ENCODE measurements around the gene RFNG.

The RFNG gene

GRCh38 chr17:82089723-82090548, 38.3 kb upstream of the RFNG start:
- no peak for DNase-seq

- no peak for DNase-seq
These were observed 37.5 kb upstream of the RFNG start for GRCh38 chr17:82088838-82089722.

GRCh38 chr17:82087961-82088837, 36.6 kb upstream of the RFNG start:
- DNase-seq = no peak

- DNase-seq = no peak
These were observed 35.6 kb upstream of the RFNG start for GRCh38 chr17:82086941-82087906.

DNA sequence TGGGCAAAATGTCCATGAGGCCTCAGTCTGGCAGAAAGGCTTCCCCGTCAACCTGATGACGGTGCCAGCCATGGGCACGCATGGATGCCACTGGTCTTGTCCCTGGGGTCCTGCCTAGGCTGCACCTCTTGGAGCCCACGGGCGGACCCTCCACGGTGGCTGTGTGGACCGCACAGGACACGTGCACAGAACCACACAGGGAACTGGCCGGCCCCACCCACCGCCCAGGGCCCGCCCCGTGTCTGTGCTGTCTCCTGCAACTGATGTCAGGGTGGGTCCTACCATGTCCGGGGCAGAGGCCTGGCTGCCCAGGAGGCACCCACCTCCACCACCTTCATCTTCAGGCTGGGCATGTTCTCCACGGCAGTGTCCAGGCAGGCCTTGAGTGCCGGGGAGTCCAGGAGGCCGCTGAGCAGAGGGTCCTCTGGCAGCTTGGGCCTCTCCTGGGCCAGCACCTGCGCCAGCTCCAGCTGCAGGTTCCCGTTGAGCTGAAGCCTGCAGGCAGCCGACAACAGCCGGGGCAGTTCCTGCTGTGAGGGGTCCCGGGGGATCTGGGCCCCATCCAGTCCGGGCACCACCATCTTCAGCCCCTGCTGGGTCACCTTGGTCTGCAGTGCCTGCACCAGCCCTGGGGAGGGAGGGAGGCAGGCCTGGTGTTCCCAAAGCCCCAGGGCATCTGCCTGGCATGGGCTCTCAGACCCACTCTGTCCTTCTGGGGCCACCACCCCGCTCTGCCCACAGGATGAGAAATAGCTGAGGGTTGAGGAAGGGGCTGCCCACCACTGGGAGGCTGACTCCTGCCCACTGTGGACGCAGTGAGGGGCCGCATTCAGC, 34.5 kb upstream of the RFNG start:
- DNase-seq = no peak

- DNase-seq = no peak
These were observed 33.6 kb upstream of the RFNG start for GRCh38 chr17:82085031-82085861.

DNA sequence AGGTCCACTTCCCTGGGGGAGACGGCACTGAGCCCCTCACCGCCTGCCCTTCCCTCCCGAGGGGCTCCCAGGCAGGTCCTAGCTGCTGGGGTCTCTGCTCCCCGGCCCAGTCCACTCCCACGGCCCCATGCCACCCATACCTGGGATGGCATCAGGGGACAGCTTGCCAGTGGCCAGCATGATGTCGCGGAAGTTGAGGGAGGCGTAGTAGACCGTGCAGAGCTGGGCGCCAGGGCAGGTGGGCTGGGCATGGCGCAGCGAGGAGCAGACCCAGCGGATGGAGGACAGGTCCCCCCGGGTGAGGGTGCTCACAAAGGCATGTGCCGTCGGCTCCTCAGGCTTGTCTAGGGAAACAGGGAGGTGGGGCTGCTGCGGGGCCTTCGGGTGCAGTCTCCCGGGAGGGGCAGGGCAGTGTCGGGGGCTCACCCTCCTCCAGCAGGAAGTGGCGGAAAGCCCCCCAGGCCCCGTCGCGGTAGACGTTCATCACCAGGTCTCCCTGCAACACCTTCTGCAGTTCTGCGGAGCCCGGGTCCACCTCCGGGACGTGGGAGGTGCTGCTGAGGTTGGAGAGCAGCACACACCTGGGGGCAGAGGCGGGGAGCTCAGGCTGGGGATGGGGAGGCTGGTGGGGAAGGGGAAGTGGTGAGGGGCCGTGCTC, 32.9 kb upstream of the RFNG start:
- no peak for DNase-seq

GRCh38 chr17:82083533-82084359, 32.1 kb upstream of the RFNG start:
- no peak for DNase-seq

DNA sequence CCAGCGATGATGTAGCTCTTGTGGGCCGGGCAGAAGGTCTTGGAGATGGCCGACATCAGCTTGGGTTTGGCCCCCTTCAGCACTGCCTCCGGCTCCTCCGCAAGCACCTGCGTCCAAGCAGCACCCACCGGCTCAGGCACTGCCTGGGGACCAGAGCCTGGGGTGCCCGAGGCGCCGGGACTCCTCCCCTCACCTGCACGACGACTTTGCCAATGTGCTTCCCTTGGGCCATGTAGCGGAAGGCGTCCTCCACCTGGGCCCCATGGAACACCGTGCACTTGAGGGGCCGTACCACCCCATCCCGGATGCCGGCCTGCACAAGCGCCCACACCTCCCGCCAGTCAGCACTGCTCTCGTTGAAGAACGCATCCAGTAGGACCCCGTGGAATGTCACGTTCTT, 31.4 kb upstream of the RFNG start:
- DNase-seq = no peak

GRCh38 chr17:82082456-82082855, 30.8 kb upstream of the RFNG start:
- no peak for DNase-seq

GRCh38 chr17:82081966-82082365, 30.4 kb upstream of the RFNG start:
- no peak for DNase-seq

DNA sequence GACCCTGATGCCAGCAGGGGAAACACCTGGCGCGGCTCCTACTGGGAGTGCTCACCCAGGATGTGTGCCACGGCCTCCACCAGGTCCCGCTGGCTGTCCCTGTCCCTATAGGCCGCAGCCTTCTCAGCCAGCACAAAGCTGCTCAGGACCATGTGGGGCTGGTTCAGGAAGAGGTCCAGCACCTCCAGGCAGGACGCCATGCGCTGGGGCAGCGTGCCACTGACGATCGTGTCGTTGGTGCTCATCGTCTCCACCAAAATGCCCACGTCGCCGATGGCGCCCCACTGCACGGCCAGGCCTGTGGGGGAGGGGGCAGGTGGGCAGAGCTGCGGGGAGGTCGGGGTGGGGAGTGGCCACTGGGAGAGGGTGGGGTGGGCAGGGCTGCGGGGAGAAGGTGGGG, 29.9 kb upstream of the RFNG start:
- DNase-seq = no peak

DNA sequence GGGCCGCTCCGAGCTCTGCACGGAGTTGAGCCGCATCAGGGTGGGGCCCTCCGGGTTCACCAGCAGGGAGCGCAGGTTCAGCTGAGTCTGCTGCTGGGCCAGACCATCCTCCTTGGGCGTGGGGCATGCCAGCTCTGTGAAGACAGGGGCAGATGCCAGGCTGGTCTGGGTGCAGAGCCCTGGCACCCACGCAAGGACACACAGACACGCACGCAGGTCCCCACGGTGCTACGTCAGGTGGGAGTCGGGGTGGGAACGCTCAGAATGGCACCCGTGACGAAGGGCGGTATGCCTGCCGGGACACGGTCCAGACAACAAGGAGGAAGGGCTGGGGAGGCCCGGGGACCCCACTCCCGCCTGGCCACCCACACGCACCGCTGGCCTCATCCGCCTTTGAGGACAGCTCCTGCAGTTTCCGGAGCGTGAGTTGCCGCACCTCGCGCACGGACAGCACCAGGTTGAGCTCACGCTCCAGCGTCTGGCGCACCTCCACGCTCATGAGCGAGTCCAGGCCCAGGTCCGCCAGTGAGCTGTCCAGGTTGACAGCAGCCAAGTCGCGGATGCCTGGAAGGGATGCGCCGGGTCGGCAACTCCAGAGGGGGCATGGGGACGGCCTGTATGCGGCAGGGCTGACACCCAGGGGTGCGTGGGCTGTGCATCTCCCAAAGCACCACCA, 29.3 kb upstream of the RFNG start:
- DNase-seq = no peak

- DNase-seq = no peak
These were observed 28.6 kb upstream of the RFNG start for GRCh38 chr17:82080048-82080788.

DNA sequence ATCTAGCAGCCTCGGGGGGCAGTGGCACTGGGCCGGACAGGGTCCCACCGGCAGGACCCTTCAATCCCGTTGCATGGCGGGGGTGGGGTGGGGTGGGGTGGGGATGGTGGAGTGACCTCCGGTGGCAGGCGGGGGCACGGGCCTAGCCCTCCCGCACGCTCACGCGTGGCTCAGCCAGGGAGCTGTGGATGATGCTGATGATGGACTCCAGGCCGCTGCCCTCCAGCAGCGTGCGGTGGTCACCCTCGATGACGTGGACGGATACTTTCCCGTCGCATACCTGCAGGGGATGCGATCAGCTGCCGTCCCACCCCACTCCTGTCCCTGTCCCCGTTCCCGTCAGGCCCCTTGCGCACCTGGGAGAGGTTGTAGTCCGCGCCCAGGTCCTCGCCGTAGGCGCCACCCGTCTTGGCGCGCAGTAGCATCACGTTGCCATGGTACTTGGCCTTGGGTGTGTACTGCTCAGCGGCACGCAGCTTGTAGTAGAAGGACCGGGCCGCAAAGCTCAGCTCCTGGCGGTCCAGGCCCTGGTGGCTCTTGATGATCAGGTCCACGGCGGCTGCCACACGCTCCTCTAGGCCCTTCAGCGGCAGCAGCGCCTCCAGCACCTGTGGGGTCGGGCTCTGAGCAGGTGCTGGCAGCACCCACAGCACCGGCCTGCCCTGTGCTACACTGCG, 27.5 kb upstream of the RFNG start:
- DNase-seq = no peak

DNA sequence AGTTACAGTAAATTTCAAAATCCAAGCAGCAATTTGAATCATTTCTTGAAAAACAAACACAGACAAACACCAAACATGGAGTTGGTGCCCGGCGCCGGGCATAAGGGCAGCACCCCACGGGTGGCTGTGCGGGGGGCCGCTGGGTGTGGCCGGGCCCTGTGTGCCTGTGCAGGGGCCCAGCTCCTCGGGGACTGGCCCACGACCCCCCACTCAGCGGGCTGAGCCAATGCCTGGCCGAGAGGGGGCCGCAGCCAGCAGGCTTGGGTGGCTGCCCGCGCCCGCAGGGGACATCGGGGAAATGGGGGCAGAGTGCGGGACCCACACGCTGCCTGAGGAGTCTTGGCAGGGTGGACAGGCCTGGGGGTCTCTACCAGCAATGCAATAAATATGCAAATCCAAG, 26.8 kb upstream of the RFNG start:
- DNase-seq = no peak
